Esophagus squamous epithelium (tissue), 4 donors: ENCODE results near the gene DNAJB4.

Experiments used
- CTCF ChIP-seq, 6 experiments: fragments of 450-650 bp in 4 of 6; fragments of 200-600 bp in 2 of 6; sonication (generic) in 2 of 6; IDR thresholded peaks; one replicate each; pipeline ENCODE4 v1.5.1; 2016 to 2019; ENCODE audit warnings: antibody characterized with exemption in 6 of 6, mild to moderate bottlenecking in 4 of 6, moderate library complexity in 4 of 6
- POLR2A ChIP-seq, 4 donors: fragments of 450-650 bp; IDR thresholded peaks; one replicate each; pipeline ENCODE4 v1.6.1; 2017; ENCODE audit warnings: antibody characterized with exemption in 4 of 4, mild to moderate bottlenecking in 4 of 4, moderate library complexity in 3 of 4

DNA sequence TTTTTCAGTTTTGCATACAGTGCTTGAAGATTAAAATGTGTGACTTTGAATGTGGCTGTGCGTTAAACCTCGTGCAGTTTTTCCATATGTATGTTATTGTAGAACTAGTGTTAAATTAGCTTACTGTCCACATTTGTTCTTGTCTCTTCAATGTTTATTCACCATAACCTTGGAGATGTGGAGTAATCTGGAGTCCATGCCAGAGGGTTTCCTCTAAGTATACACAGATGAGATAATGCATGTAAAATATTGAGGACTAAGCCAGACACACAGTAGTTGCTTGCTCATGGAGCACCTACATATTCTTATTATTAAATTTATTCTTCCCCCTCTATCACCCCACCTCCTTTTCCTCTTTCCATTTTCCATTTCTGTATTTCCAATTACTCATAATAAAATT lies 33.3 kb downstream of the DNAJB4 start:
- TF ChIP-seq POLR2A (IDR thresholded peaks at IDR 0.05) (no peak), CTCF (IDR thresholded peaks at IDR 0.05) (no peak)
